Stimulated activated CD4-positive, alpha-beta T cell treated with anti-CD3 and anti-CD28 coated beads, Interleukin-1b, Interleukin-23, amount 100 ng/mL, for 1 hour (primary cell): ENCODE results near the gene CFHR4.
"Not testable (repeated sequence)": the region's sequence is repeated elsewhere in the genome, so short reads cannot be mapped to it uniquely, and the experiment has no call there.

ENCODE experiments used
- DNase-seq, 2 donors: peaks; one replicate each; pipeline ENCODE4 v3.0.0-alpha.2; 2020; ENCODE audit warnings: low read depth in 2 of 2

The CFHR4 gene

DNA sequence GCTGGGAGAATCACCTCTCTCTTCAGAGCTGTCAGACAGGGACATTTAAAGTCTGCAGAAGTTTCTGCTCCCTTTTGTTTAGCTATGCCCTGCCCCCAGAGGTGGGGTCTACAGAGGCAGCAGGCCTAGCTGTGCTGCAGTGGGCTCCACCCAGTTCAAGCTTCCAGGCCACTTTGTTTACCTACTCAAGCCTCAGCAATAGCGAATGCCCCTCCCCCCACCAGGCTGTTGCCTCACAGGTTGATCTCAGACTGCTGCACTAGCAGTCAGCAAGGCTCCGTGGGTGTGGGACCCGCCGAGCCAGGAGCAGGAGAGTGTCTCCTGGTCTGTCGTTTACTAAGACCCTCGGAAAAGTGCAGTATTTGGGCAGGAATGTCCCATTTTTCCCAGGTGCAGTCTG lies 53.6 kb downstream of the CFHR4 start:
- DNase-seq: not testable (repeated sequence)

- DNase-seq: not testable (repeated sequence)
These were observed 55.7 kb downstream of the CFHR4 start, which contains the start of gene CFHR2 for GRCh38 chr1:196943568-196943967. Gene CFHR2 (plus strand): TSS chr1:196943738. CDS start chr1:196943881, 143 bp downstream.

GRCh38 chr1:196951711-196952394 lies 64.0 kb downstream of the CFHR4 start:
- DNase-seq: no peak

GRCh38 chr1:196954778-196955177 lies 66.9 kb downstream of the CFHR4 start:
- no peak for DNase-seq

DNA sequence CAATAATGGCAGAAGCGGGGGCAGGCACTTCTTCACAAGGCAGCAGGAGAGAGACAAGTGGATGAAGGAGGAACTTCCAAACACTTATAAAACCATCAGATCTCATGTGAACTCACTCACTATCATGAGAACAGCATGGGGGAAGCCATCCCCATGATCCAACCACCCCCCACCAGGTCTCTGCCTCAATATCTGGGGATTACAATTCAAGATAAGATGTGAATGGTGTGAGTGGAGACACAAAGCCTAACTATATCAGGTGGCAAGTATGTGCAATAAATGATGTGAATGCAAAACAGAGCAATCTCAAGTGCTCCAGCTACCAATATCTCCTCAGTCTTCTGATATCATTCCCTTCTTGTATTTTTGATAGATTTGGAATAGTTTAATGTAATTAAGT lies 68.1 kb downstream of the CFHR4 start:
- no peak for DNase-seq

GRCh38 chr1:196960854-196961253 lies 73.0 kb downstream of the CFHR4 start:
- DNase-seq: no peak
